ENCODE measurements around the gene SENP5. TPM values are rescaled to one million over a fixed set of nuclear protein-coding genes. Genes with fewer than 3 reads are reported as not detected.

Gene SENP5
- total and polyA plus RNA-seq, 7 donors = 4.2 to 54.6 (median 41.5) TPM

- 93 to 94% methylated on average over 3 of the region's 3 CpGs for WGBS, 2 donors
- H3K36me3 ChIP-seq = peaks cover 0 to 10% (median 0%) of the 10 kb centered on the region in 4 donors
- no peak overlapping the region for H3K4me3 ChIP-seq
- H3K9me3 ChIP-seq = no peaks in the 10 kb centered on the region
- TF ChIP-seq POLR2AphosphoS5 (IDR thresholded peaks at IDR 0.05) (no peak), CTCF (IDR thresholded peaks at IDR 0.05) (no peak), EP300 (IDR thresholded peaks at IDR 0.05) (no peak), POLR2A (IDR thresholded peaks at IDR 0.05) (no peak)
- H3K27me3 ChIP-seq = no peaks in the 10 kb centered on the region
- no peaks in the 10 kb centered on the region for H3K4me1 ChIP-seq
- no peak for DNase-seq
- intact Hi-C loops (cut with DNase I) = no loop called here
- H3K27ac ChIP-seq = no peak overlapping the region
These were observed 83.7 kb downstream of the SENP5 start for GRCh38 chr3:196951371-196951770.

- Histone ChIP-seq H3K27me3 (no peaks in the 10 kb centered on the region), H3K36me3 (peaks cover 0 to 10% (median 0%) of the 10 kb centered on the region in 4 donors), H3K27ac (no peak overlapping the region), H3K4me1 (no peaks in the 10 kb centered on the region), H3K9me3 (no peaks in the 10 kb centered on the region), H3K4me3 (no peak overlapping the region)
- TF ChIP-seq POLR2A (IDR thresholded peaks at IDR 0.05) = no peak
- no peak for TF ChIP-seq CTCF (IDR thresholded peaks at IDR 0.05)
- no peak for TF ChIP-seq POLR2AphosphoS5 (IDR thresholded peaks at IDR 0.05)
- no peak for TF ChIP-seq EP300 (IDR thresholded peaks at IDR 0.05)
- intact Hi-C loops (cut with DNase I) = no loop called here
- no peak for DNase-seq
- 82 to 94% methylated on average over 7 of the region's 7 CpGs for WGBS, 2 donors
These were observed 87.1 kb downstream of the SENP5 start for GRCh38 chr3:196954832-196955231.

- 15 to 53% methylated on average over 9 of the region's 9 CpGs for WGBS, 2 donors
- DNase-seq = no peak
- peaks cover 0 to 4% (median 1%) of the 10 kb centered on the region in 4 donors for H3K4me1 ChIP-seq
- no peaks in the 10 kb centered on the region for H3K9me3 ChIP-seq
- no peak for TF ChIP-seq POLR2AphosphoS5 (IDR thresholded peaks at IDR 0.05)
- TF ChIP-seq CTCF (IDR thresholded peaks at IDR 0.05) = no peak
- no peak for TF ChIP-seq EP300 (IDR thresholded peaks at IDR 0.05)
- TF ChIP-seq POLR2A (IDR thresholded peaks at IDR 0.05) = no peak
- intact Hi-C loops (cut with DNase I) = no loop called here
- H3K27me3 ChIP-seq = no peaks in the 10 kb centered on the region
- no peaks in the 10 kb centered on the region for H3K36me3 ChIP-seq
- H3K4me3 ChIP-seq = no peak overlapping the region
- no peak overlapping the region for H3K27ac ChIP-seq
These were observed 94.6 kb downstream of the SENP5 start for GRCh38 chr3:196962108-196962929.

GRCh38 chr3:196962930-196963630 lies 95.4 kb downstream of the SENP5 start:
- Histone ChIP-seq H3K4me3 (no peak overlapping the region), H3K4me1 (peaks cover 0 to 12% (median 9%) of the 10 kb centered on the region in 4 donors), H3K9me3 (no peaks in the 10 kb centered on the region), H3K27ac (no peak overlapping the region), H3K36me3 (no peaks in the 10 kb centered on the region), H3K27me3 (no peaks in the 10 kb centered on the region)
- DNase-seq = no peak
- WGBS, 2 donors = 41 to 63% methylated on average over 10 of the region's 10 CpGs
- TF ChIP-seq POLR2AphosphoS5 (IDR thresholded peaks at IDR 0.05) (no peak), CTCF (IDR thresholded peaks at IDR 0.05) (no peak), POLR2A (IDR thresholded peaks at IDR 0.05) (no peak), EP300 (IDR thresholded peaks at IDR 0.05) (no peak)
- intact Hi-C loops (cut with DNase I) = no loop called here
